ENCODE measurements around the gene NAALADL2. TPM values are rescaled to one million over a fixed set of nuclear protein-coding genes. Genes with fewer than 3 reads are reported as not detected.
A peak's percentile ranks its signal among the peaks of the same experiment; 100 is the strongest.
"Not testable (repeated sequence)": the region's sequence is repeated elsewhere in the genome, so short reads cannot be mapped to it uniquely, and the experiment has no call there.

Gene NAALADL2
- total RNA-seq, 1 experiment from 2014 or later: 4.8 TPM

GRCh38 chr3:175741951-175742350 is 882.8 kb downstream of the NAALADL2 start:
- no peak for DNase-seq (ENCODE audit: low read depth)

- peak; percentile 73 for DNase-seq (ENCODE audit: low read depth)
These were observed 884.7 kb downstream of the NAALADL2 start for GRCh38 chr3:175743733-175744400.

GRCh38 chr3:175746308-175746707 is 887.2 kb downstream of the NAALADL2 start:
- DNase-seq (ENCODE audit: low read depth): no peak

- peak; percentile 9 for DNase-seq (ENCODE audit: low read depth)
These were observed 889.1 kb downstream of the NAALADL2 start for GRCh38 chr3:175748087-175748730.

- no peak for DNase-seq (ENCODE audit: low read depth)
These were observed 890.8 kb downstream of the NAALADL2 start for GRCh38 chr3:175749981-175750380.

- DNase-seq (ENCODE audit: low read depth): no peak
These were observed 892.0 kb downstream of the NAALADL2 start for GRCh38 chr3:175751089-175751488.

GRCh38 chr3:175763948-175764347 is 904.8 kb downstream of the NAALADL2 start:
- DNase-seq (ENCODE audit: low read depth): no peak

GRCh38 chr3:175764722-175765121 is 905.6 kb downstream of the NAALADL2 start:
- no peak for DNase-seq (ENCODE audit: low read depth)

- DNase-seq (ENCODE audit: low read depth): no peak
These were observed 911.3 kb downstream of the NAALADL2 start for GRCh38 chr3:175770426-175770825.

- no peak for DNase-seq (ENCODE audit: low read depth)
These were observed 918.4 kb downstream of the NAALADL2 start for GRCh38 chr3:175777495-175777894.

GRCh38 chr3:175777965-175778364 is 918.8 kb downstream of the NAALADL2 start:
- DNase-seq (ENCODE audit: low read depth): no peak

GRCh38 chr3:175778994-175779393 is 919.9 kb downstream of the NAALADL2 start:
- DNase-seq (ENCODE audit: low read depth): no peak

- DNase-seq (ENCODE audit: low read depth): not testable (repeated sequence)
These were observed 928.0 kb downstream of the NAALADL2 start for GRCh38 chr3:175787109-175787508.

- no peak for DNase-seq (ENCODE audit: low read depth)
These were observed 933.1 kb downstream of the NAALADL2 start for GRCh38 chr3:175792245-175792644.

- DNase-seq (ENCODE audit: low read depth): no peak
These were observed 939.2 kb downstream of the NAALADL2 start for GRCh38 chr3:175798326-175798725.

GRCh38 chr3:175805825-175806224 is 946.7 kb downstream of the NAALADL2 start:
- no peak for DNase-seq (ENCODE audit: low read depth)

- DNase-seq (ENCODE audit: low read depth): no peak
These were observed 948.0 kb downstream of the NAALADL2 start for GRCh38 chr3:175807175-175807574.

GRCh38 chr3:175818811-175819464 is 959.8 kb downstream of the NAALADL2 start:
- peak; percentile 9 for DNase-seq (ENCODE audit: low read depth)

- DNase-seq (ENCODE audit: low read depth): not testable (repeated sequence)
These were observed 963.8 kb downstream of the NAALADL2 start for GRCh38 chr3:175822766-175823491.

- DNase-seq (ENCODE audit: low read depth): not testable (repeated sequence)
These were observed 966.0 kb downstream of the NAALADL2 start for GRCh38 chr3:175825016-175825580.

- DNase-seq (ENCODE audit: low read depth): no peak
These were observed 967.6 kb downstream of the NAALADL2 start for GRCh38 chr3:175826759-175827158.

- DNase-seq (ENCODE audit: low read depth): not testable (repeated sequence)
These were observed 970.7 kb downstream of the NAALADL2 start for GRCh38 chr3:175829809-175830208.

Measured in LHCN-M2 (cell line).